Measurements from ENCODE around the gene CREB3L2. TPM values are rescaled to one million over a fixed set of nuclear protein-coding genes. Genes with fewer than 3 reads are reported as not detected.

Gene CREB3L2
- polyA plus RNA-seq, 3 donors: 6.9 to 12.9 (median 11.9) TPM

DNA sequence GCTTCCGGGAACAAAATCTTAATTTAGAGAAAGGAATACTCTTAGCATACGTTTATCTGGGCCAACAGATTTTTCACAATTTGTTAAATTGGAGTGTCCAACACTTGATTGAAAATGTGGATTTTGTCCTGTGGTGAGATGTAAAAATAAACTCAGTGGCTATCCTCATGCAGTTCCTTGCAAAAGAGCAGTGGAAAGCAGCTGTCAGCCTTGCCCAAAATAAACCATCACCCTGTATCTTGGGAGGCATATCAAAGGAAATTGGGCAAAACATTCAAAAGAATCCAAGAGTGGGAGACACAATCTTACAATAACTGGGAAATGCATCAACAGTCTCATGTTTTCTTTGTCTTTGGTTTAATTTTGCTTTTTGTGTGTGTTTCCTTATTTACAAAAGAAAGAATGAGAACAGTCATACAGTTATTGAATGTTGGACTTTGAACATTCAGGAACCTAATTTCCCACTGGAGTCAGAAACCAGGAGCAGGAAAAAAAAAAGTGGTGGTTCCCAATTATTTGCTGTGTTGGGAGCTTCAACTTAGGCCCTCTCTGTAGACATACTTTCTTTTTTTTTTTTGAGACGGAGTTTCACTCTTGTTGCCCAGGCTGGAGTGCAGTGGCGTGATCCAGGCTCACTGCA, 110.8 kb downstream of the CREB3L2 start:
- no peak overlapping the region for H3K4me3 ChIP-seq (replicated peaks in 1 of 3; ENCODE audit: low read depth in 2 of 3, low read length in 3 of 3)
- Mint-ChIP-seq H3K36me3 (peaks cover 62 to 94% of the 10 kb centered on the region in 2 donors), H3K9me3 (no peaks in the 10 kb centered on the region), H3K4me1 (no peaks in the 10 kb centered on the region), H3K27me3 (ENCODE audit: low read depth in 3 of 3) (no peaks in the 10 kb centered on the region), H3K27ac (peak overlapping the region in 1 of 7 donors; percentile 31), H3K4me3 (no peak overlapping the region)
- no peak overlapping the region for H2AFZ ChIP-seq (ENCODE audit: insufficient read depth, low read depth, low read length, poor library complexity, severe bottlenecking)
- no peaks in the 10 kb centered on the region for H3K79me2 ChIP-seq (ENCODE audit: insufficient read depth, low read length)
- 94% methylated on average over 2 of the region's 4 CpGs for WGBS (ENCODE audit: insufficient coverage)
- no peaks in the 10 kb centered on the region for H3K9me3 ChIP-seq (replicated peaks in 1 of 2; ENCODE audit: control insufficient read depth in 1 of 2, insufficient read depth in 1 of 2, low read length in 2 of 2)
- H3K36me3 ChIP-seq (replicated peaks in 1 of 2; ENCODE audit: control insufficient read depth in 1 of 2, insufficient read depth in 2 of 2, low read length in 2 of 2): peaks cover 41 to 98% of the 10 kb centered on the region in 2 donors
- no peak for DNase-seq
- H4K20me1 ChIP-seq (ENCODE audit: insufficient read depth, low read length): no peaks in the 10 kb centered on the region
- no peaks in the 10 kb centered on the region for H3K27me3 ChIP-seq (ENCODE audit: control insufficient read depth in 2 of 2, insufficient read depth in 2 of 2, low read length in 2 of 2)
- H3K27ac ChIP-seq (ENCODE audit: low read depth in 1 of 2, low read length in 2 of 2): no peak overlapping the region
- TF ChIP-seq, protein P1, sequence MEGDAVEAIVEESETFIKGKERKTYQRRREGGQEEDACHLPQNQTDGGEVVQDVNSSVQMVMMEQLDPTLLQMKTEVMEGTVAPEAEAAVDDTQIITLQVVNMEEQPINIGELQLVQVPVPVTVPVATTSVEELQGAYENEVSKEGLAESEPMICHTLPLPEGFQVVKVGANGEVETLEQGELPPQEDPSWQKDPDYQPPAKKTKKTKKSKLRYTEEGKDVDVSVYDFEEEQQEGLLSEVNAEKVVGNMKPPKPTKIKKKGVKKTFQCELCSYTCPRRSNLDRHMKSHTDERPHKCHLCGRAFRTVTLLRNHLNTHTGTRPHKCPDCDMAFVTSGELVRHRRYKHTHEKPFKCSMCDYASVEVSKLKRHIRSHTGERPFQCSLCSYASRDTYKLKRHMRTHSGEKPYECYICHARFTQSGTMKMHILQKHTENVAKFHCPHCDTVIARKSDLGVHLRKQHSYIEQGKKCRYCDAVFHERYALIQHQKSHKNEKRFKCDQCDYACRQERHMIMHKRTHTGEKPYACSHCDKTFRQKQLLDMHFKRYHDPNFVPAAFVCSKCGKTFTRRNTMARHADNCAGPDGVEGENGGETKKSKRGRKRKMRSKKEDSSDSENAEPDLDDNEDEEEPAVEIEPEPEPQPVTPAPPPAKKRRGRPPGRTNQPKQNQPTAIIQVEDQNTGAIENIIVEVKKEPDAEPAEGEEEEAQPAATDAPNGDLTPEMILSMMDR (IDR thresholded peaks at IDR 0.05): no peak
- no peak overlapping the region for H3K4me2 ChIP-seq (replicated peaks; ENCODE audit: extremely low read depth, low read length, poor library complexity, severe bottlenecking)
- intact Hi-C loops (cut with micrococcal nuclease): loop anchor here in 1 of 2 donors (10.0 kb wide), 1 partner anchor 226 kb away; no protein-coding TSS in a partner anchor
- no peak overlapping the region for H3K9ac ChIP-seq (ENCODE audit: insufficient read depth, low read length, poor library complexity, severe bottlenecking)
- H3K4me1 ChIP-seq (ENCODE audit: control insufficient read depth in 1 of 2, insufficient read depth in 2 of 2, low read length in 2 of 2): no peaks in the 10 kb centered on the region

DNA sequence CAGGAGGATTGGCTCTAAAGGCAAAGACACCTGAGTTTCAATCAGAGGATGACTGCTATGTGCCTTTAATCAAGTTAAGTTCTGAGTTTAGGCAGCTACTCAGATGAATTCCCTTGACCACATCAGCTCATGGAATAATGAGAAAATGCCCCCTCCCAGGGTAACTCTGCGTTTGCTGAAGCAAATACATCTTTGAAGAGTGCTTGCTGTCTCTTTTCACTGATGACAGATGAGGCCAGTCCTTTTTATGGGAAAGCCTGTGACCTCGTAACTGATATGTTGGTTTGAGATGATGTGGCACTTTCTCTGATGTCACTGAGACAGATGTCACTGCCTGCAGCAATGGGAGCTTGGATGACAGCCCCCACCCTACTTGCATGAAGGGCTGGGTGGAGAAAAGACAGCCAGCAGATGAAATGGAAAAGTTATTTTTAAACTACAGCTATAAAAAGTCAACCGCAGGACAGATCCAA, 111.4 kb downstream of the CREB3L2 start:
- no peaks in the 10 kb centered on the region for H3K79me2 ChIP-seq (ENCODE audit: insufficient read depth, low read length)
- no peaks in the 10 kb centered on the region for H3K27me3 ChIP-seq (ENCODE audit: control insufficient read depth in 2 of 2, insufficient read depth in 2 of 2, low read length in 2 of 2)
- Mint-ChIP-seq H3K27ac (no peak overlapping the region), H3K4me3 (no peak overlapping the region), H3K36me3 (peaks cover 61 to 91% of the 10 kb centered on the region in 2 donors), H3K27me3 (ENCODE audit: low read depth in 3 of 3) (no peaks in the 10 kb centered on the region), H3K9me3 (no peaks in the 10 kb centered on the region), H3K4me1 (no peaks in the 10 kb centered on the region)
- H3K4me3 ChIP-seq (replicated peaks in 1 of 3; ENCODE audit: low read depth in 2 of 3, low read length in 3 of 3): no peak overlapping the region
- TF ChIP-seq, protein P1 (IDR thresholded peaks at IDR 0.05): no peak
- WGBS (ENCODE audit: insufficient coverage): no CpG with 5 or more reads among the region's 3 CpGs
- peak overlapping the region in 1 of 2 donors; percentile 24 for H3K27ac ChIP-seq (ENCODE audit: low read depth in 1 of 2, low read length in 2 of 2)
- H3K4me1 ChIP-seq (ENCODE audit: control insufficient read depth in 1 of 2, insufficient read depth in 2 of 2, low read length in 2 of 2): no peaks in the 10 kb centered on the region
- H3K9me3 ChIP-seq (replicated peaks in 1 of 2; ENCODE audit: control insufficient read depth in 1 of 2, insufficient read depth in 1 of 2, low read length in 2 of 2): no peaks in the 10 kb centered on the region
- intact Hi-C loops (cut with micrococcal nuclease): loop anchor here in 1 of 2 donors (10.0 kb wide), 1 partner anchor 226 kb away; no protein-coding TSS in a partner anchor
- H3K4me2 ChIP-seq (replicated peaks; ENCODE audit: extremely low read depth, low read length, poor library complexity, severe bottlenecking): no peak overlapping the region
- no peak overlapping the region for H3K9ac ChIP-seq (ENCODE audit: insufficient read depth, low read length, poor library complexity, severe bottlenecking)
- peaks cover 40 to 98% of the 10 kb centered on the region in 2 donors for H3K36me3 ChIP-seq (replicated peaks in 1 of 2; ENCODE audit: control insufficient read depth in 1 of 2, insufficient read depth in 2 of 2, low read length in 2 of 2)
- H2AFZ ChIP-seq (ENCODE audit: insufficient read depth, low read depth, low read length, poor library complexity, severe bottlenecking): no peak overlapping the region
- no peak for DNase-seq
- no peaks in the 10 kb centered on the region for H4K20me1 ChIP-seq (ENCODE audit: insufficient read depth, low read length)

Data from CD14-positive monocyte (primary cell).